Inflammatory macrophage (primary cell): ENCODE data around the gene CACNB4.
A peak's percentile ranks its signal among the peaks of the same experiment; 100 is the strongest.
"Not testable (repeated sequence)": the region's sequence is repeated elsewhere in the genome, so short reads cannot be mapped to it uniquely, and the experiment has no call there.

Experiments
- DNase-seq, 2 donors: peaks; one replicate each; pipeline ENCODE4 v3.0.0-alpha.2; 2020 to 2022

Gene CACNB4

DNA sequence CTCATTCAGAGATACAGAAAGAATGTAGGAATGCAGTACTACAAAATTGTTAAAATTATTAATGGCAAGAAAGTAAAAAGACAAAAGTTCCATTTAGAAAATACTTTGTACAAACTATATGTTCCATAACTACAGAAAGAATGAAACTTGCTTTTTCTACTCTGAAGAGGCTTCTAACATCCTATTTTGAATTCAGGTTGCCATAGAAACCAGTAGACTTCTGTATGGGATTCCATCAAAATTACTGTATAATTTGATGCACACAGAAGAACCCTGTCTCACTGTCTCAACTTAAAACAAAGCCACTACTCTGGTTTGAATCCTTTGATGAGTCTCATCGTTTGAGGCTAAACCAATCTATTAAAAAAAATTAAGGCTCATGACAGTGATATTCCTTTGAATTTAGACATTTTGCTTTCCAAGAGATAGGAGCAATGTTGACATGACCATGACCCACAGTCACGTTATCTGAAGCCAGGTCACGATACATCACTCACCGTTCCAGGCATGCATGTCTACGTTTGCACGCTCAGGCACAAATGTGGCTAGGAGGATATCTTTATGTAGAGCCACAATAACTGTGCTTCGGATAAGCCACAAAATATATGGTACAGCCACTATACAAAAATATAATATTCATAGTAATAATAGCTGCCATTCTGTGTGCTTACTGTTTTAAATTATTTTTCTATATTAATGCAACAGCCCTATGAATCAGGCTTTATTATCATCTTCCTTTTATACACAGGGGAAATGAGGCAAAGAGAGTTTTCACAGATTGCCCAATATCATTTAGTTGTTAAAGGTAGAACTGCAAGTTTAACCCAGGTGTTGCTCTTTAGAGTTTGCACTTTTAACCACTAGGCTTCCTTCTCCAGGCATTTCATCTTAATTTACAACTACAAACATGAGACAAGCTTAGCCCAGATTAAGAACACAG, 82.4 kb downstream of the CACNB4 start:
- no peak for DNase-seq

DNA sequence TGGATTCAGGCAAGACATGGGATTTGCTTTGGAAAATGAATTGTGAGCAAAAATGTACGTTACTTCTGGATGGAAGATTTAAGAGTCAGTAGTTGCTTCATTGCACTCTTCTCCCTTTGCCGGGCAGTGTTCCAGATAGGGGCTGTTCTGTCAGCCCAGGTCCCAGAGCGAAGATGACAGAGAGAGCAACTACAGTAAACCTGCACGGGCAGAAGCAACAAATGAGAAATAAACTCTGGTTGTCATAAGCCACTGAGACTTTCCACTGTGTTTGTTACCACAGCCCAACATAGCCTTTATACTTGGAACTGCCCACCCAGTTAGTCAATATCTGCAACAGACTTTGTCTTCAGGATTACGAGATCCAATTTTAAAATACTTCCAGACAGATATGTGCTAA, 83.3 kb downstream of the CACNB4 start:
- DNase-seq: no peak

DNA sequence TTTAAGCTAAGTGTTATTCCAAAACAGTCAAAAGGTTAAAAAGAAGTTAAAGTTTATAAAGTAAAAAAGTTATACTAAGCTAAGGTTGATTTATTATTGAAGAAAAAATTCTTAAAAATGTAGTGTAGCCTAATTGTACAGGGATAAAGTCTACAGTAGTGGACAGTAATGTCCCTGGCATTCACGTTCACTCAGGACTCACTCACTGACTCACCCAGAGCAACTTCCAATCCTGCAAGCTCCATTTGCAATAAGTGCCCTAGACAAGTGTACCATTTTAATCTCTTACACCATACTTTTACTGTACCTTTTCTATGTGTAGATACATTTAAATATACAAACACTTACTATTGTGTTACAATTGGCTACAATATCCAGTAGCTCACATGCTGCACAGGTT, 86.1 kb downstream of the CACNB4 start:
- DNase-seq: no peak

DNA sequence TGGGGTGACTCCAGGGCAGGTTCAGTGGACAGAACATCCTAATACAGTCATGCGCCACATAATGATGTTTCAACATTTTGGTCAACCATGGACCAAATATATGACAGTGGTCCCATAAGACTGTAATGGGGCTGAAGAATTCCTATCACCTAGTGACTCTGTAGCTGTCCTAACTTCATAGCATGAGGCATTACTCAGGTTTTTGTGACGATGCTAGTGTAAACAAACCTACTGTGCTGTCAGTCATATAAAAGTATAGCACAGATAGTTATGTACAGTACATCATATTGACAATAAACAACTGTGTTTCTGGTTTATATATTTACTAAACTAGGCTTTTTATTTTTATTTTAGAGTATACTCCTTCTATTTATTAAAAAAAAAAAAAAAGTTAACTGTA, 87.1 kb downstream of the CACNB4 start:
- DNase-seq: no peak

DNA sequence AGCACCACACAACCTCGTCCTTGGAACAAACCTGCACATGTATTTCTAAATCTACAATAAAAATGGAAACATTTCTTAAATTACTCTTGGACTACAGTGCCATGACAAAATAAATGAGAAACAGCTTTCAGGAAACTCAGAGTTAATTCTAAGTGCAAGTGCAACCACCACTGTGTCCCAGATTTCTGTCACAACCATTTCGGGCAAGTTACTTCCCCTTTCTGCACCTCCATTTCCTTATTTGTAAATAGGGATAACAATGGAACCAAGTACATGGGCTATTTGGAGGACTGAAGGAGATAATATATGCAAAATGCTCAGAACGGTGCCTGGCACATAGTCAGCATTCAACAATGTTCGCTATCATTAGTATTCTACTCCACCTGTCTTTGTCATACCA, 93.2 kb downstream of the CACNB4 start:
- peak; percentile 77 for DNase-seq

DNA sequence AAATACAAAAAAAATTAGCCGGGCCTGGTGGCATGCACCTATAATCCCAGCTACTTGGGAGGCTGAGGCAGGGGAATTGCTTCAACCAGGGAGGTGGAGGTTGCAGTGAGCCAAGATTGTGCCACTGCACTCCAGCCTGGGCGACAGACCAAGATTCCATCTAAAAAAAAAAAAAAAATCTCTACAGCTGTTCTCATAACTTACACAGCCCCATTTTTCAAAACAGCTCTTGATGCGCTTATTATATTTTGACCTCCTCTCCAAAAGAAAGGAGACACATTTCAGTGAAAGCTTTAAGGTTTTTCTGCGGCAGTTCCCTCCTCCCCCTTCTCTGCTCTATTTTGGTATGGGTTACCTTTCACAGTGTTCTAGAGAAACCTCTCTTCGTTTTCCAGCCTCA, 95.6 kb downstream of the CACNB4 start:
- not testable (repeated sequence) for DNase-seq

DNA sequence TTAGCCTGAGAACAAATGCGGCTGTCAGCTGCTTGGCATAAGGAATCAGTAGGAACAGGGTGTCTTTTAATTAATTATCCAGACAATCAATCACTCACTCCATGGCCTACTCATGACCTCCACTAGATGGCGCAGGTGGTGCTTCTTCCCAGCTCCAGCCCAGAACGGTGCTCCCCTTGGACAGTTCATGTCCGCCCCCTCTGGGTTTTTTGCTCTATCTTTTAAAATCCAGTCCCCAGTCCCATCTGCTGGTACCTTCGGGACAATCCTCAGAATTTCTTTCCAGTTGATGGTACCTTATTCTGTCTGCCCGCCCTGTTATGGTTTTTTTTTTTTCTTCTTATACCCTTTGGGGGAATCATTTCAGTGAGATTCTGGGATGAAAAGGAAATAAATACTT, 99.8 kb downstream of the CACNB4 start:
- peak; percentile 48 to 66 for DNase-seq

DNA sequence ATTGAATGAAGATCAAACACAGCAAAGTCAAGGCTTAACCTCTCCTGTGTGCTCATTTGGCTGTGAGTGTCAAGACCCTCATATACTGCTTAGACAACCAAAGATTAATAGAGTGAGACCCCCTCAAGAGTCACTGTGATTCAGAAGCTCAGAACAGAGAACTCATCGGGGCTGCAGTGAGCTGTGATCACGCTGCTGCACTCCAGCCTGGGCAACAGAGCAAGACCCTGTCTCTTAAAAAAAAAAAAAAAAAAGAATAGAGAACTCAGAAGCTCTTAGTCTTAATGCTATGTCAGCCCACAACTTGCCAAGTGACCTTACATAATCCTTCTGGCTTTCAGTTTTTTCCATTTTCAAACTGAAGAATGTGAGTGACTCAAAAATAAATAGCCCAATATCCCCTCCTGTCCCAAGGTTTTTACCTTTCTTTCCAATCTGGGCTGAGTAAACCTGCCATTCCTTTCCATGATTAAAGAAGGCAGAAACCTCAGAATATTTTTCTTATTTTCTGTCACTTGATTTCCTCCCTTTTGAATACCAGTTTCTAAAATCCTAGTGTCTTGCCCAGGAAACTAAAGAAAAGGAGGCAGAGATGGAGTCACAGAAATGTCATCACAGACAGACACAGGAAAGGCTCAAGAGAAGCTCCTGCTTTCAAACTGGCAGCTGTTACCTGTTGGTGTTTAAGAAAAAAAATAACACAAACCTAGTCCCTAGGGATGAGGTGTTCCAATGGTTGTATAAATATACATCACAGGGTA, 102.4 kb downstream of the CACNB4 start:
- DNase-seq: peak; percentile 13 to 19

DNA sequence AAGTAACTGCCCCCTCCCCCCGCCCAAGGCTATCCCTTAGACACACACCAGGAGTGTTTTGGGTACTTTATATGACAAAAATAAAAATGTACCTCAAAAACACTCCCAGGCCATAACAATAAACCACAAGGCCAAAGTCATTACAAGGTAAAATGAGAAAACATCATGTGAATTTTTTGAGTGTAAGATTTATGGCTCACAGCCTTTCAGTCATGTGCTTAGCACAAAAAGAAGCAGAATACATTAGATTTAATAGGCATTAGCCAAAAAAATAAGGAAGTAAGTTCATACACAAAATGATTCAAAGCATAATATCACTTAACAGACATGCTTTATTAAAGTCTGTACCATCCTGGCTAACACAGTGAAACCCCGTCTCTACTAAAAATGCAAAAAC, 103.7 kb downstream of the CACNB4 start:
- DNase-seq: peak in 1 of 2 donors; percentile 16

DNA sequence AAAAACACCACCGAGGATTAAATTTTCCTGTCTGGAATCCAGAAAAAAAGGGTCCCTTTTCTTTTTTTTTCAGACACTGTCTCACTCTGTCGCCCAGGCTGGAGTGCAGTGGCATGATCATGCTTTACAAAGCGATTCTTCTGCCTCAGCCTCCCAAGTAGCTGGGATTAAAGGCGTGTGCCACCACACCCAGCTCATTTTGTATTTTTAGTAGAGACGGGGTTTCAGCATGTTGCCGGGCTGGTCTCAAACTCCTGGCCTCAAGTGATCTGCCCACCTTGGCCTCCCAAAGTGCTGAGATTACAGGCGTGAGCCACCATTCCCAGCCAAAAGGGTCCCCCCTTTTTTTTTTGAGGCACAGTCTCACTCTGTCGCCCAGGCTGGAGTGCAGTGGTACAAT, 104.7 kb downstream of the CACNB4 start:
- not testable (repeated sequence) for DNase-seq

DNA sequence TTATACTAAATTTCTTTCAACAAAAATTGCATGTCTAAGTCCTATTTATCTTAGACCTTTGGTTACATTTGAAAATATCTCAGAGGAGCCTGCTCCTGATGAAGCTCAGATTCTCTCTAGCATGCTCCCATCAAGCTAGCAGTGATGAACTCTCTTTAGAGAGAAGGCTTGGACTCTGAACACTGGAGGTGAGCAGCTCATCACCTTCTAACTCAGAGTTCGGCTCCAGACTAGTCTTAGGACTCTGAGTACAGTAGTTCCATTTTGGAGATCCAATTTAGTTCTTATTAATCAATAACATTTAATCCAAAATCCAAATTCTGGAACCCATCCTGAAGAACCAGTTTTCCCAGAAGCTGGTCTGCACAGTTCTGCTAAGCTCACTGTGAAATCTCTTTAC, 107.8 kb downstream of the CACNB4 start:
- no peak for DNase-seq

DNA sequence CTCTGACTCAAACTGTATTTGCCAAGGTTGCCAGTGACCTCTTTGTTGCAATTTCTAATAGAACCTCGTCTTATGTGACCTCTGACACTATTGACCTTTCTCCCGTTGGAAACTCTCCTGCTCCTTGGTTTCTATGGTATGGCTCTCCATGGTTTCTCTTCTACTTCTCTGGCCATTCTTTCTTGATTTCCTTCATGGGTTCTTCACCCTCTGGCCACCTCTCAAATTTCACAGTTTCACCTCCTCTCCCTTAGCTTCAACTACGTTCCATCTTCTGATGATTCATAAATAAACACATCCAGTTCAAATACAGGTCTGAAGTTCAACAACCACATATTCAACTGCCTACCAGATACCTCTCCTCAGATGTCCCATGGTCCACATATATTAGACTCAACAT, 109.5 kb downstream of the CACNB4 start:
- DNase-seq: no peak

DNA sequence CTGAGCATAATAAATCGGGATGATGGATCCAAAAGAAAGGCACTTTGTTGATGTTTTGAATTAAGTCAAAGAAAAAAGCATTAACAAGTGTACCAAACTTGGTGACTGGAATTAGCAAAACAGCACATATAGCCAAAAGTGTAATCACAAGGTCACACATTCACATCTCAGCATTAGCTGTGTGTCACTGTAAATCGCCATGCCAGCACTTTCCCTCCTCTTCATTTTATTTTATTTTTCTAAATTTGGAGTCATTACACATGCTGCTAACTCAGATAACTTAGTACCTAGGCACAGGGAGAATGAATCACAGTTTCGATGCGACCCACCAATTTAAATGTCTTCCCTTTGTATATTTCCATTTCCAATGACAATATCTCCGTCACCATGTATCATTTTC, 111.4 kb downstream of the CACNB4 start:
- DNase-seq: no peak

DNA sequence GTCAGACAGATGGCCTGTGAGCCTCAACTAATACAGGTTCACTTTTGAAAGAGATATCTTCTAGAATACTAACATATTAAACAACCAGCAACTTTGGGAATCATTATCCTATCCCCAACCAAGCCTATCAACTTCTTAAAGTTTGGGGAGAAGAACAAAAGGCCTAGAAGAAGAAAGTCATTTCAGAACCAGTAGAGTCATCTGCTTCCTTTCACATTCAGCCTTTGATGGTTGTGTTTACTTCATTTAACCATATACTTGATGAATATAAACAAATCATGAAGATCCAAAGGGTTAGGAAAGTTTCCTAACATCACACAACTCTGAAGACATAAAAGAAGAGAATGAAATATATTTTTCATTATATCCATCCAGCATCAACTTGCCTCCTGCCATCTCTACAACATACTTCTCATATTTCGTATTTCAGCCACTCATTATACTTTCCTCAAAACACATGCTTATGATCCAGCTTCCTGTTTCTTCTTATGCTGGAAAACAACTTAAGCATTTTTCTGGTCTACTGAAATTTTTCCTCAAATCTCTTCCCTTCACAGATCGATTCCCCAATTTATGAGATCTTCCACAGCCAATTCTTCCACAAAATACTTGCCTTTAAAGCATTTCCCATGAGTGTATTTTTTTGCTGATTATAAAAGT, 114.3 kb downstream of the CACNB4 start:
- peak in 1 of 2 donors; percentile 21 for DNase-seq

DNA sequence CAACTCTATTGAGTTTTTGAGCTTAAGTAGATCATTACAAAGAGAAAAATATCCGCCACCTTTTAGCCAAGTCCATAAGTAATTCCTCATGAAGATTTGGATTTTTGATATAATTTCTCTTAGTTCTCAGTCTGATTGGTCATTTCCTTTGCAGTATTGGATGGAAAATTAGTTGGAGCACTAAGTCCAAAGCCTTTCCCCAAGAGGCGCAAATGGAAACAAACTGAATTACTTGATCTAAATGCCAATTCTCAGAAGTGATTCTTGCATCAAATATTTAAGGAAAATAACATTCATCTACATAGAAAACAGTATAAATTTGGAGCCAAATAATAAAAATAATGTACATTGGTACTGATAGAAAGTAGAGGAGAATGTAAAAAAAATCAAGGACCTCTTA, 115.6 kb downstream of the CACNB4 start:
- no peak for DNase-seq

DNA sequence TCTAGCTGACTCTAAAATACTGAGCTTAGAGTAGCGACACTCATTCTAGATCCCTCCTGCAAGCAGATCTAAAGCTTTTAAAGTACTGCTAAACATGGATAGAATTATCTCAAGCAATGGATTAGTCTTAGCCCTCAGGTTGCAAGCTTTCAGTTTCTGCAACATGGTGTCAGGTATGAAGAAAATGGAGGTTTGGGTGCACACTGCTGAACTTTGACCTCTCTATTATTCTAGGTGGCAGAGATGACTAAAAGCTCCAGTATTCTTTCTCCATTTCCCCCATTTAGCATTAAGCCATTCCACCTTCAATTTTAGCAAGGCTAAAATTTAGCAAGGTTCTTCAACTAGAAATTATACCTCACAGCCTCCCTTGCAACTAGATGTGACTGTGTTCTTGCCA, 117.0 kb downstream of the CACNB4 start:
- no peak for DNase-seq

DNA sequence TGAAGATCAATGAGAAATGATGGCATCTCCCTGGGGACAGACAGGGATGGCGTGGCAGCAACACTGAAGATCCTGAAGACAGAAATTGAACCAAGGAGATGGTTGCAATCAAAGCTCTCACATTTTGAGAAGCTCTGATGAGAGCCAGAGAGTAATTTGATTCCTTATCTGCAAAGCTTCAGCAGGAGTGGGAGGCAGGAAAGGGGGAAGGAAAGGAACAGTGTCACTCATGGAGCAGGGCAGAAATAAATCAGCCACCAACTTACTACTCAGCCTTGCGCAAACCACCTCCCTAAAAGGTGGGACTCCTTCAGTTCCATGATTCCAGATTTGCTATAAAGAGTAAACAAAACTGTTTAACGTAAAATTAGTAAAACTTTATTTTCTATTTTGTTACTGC, 119.2 kb downstream of the CACNB4 start:
- DNase-seq: peak in 1 of 2 donors; percentile 6

DNA sequence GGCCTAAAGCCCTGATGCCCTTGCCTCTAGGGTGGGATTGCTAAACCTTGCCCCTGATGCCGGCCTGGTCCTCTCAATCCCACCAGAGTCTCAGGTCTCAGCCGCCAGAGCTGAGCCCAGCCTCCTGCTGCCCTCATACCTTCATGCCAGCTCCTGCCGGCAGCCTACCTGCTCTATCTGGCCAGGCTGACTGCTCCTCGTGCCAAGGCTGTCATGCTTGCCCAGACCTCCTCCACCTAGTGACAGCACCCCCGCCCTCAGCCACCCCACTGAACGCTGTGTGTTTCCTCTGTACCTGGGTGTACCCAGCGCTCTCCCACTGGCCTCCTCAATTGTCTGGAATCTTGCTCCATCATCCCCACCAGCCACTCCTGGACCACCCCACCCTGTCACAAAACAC, 120.1 kb downstream of the CACNB4 start:
- no peak for DNase-seq

DNA sequence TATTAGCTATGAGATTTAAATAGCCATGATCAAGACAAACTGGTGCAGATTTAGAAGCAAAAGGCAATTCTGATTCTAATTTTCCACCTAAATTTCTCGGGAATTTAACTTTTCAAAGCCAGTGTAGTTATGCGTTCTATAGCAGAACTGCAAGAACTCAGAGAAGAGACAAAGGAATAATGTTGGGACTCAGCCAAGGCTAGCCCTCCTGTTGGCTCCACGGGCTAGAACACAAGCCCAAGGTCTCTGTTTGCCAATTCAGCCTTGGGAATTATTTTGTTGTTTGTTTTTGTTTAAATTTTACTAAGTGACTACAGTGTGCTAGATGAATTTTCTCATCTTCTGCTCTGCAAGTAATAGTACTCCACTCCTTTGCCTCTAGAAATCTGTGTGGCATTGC, 121.2 kb downstream of the CACNB4 start:
- no peak for DNase-seq

DNA sequence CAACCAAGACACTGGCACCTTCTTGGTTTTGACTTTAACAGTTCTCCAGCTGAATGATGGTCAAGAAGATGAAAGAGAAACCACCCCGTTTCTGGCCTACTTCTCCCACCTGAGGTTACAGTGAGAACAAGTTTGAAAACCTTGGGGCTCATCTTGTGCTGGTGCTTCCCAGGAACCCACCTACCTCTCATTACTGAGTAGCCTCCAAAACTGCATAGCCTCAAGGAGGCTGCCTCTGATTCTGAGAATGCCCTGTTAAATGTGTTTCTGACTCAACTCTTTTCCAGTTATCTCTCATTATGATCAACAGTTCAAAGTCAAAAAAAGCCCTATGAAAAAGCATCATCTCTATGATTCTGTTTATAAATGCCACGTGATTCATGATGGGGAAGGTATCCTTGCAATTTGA, 121.9 kb downstream of the CACNB4 start:
- no peak for DNase-seq

DNA sequence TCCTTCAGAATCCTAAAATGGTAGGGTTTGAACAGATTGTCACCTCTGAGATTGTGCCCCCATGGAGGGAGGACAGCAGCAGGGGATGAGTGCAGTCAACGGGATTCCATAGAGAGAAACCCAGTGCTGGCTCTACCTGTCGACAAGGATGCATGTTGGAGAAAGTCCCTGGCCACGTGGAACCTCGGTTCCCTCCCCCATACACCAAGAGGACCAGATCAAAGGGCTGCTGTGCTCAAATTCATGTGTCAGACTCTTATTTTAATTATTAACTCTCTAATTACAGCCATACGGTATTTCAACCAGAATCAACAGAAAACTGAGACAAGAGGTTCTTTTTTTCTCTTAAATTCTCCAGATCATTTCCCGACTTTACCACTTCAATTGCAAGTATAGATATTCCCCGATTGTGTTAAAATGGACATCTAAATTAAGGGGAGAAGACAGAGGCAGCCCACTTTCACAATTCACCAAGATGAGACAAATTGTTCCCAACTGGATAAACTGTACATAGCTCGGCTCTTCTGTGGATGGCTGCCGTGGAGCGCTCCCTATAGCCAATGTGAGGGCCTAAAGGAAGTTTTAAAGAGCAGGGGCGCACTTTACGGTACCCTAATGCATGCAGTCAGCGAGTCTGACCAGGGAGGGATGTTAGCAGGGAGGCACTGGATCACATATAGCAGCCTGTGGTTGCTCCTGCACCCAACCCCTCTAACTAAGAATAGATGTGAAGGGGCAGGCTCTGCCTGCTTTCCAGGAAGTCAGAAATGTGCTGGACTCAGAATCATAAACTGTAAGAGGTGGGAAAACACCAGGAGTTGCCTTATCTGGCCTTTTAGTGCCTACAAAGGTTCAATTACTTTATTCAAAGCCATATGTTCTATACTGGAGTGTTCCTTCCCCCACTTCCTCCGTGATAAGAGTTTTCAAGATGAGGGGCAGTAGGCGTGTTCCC, 123.1 kb downstream of the CACNB4 start:
- no peak for DNase-seq

DNA sequence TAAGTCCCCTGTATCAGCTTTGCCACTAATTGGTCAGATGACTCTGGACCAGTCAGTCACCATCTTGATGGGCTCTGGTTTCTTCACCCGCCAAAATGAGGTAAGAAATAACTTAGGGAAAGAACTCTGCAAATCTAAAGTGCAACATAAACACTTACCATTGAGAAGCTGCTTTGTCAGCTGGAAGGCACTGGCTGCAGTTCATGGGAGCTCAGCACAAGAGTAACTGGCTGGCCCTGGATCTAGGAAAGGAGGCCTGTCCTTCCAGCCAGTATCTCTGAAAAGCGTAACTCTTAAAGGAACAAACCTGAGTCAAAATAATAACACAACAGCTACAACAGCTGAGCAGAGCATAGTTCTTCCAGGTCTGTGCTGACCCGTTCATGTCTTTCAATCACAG, 123.9 kb downstream of the CACNB4 start:
- no peak for DNase-seq
